Muscle of back (tissue), 11 donors: ENCODE data around the gene CSNK1D. TPM values are rescaled to one million over a fixed set of nuclear protein-coding genes. Genes with fewer than 3 reads are reported as not detected.

ENCODE experiments used
- DNase-seq, 3 donors: peaks; one replicate each; pipeline versions ENCODE4 v3.0.0 to v3.0.0-alpha.2; 2013
- polyA plus RNA-seq, 10 donors: library from polyadenylated mRNA; unstranded; fragments of 120-200 nt; gene quantifications; one replicate each; pipeline ENCODE4 v1.2.1, GENCODE V29; 2013; ENCODE audit not compliant: insufficient read length in 10 of 10

CSNK1D gene
- polyA plus RNA-seq, 10 donors, result 60.6 to 74.0 (median 65.9) TPM

GRCh38 chr17:82229698-82230608 lies 43.5 kb downstream of the CSNK1D start:
- DNase-seq, result peak in 1 of 3 donors; percentile 65

DNA sequence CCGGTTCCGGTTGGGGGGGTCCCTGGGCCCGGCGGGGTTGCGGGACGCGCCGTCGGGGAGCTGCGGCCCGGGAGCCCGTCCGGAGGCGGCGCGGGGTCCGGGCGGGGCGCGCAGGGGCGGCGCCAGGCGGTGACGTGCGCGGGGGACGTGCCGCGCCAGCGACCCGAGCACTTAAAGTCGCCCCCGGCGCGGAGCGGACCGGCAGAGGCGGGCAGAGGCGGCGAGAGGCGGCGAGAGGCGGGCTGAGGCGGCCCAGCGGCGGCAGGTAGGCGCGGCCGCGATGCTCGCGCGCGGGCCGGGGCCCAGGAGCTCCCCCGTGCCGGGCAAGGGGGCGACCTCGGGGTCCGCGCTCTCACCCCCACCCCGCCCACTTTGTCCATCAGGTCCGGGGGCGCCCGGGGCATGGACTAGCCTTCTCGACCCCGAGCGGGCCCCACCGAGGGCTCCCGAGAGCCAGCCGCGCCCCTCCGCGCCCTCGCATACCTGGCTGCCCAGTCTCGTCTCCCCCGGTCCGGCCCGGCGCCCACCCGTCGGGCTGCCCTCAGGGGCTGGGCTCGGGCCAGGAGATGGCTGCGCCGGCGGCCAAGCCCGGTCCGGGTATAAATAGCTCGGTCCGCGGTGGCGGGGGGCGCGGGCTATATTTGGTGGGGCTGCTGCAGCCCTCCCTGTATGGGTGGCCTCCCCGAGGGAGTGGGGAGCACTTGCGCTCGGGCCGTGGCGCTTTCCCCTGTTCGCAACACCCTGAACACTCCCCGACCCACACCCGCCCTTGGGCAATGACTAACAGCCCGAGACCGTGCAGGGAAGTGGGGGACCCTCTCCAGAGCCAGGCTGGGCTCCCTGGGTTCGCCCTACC lies 44.4 kb downstream of the CSNK1D start, which contains the start of gene SLC16A3:
SLC16A3 (plus strand) TSS at position 201 of the 856 bp plus-strand sequence. CDS start 6,967 bp downstream, outside the sequence.
- peak in 1 of 3 donors; percentile 75 for DNase-seq

DNA sequence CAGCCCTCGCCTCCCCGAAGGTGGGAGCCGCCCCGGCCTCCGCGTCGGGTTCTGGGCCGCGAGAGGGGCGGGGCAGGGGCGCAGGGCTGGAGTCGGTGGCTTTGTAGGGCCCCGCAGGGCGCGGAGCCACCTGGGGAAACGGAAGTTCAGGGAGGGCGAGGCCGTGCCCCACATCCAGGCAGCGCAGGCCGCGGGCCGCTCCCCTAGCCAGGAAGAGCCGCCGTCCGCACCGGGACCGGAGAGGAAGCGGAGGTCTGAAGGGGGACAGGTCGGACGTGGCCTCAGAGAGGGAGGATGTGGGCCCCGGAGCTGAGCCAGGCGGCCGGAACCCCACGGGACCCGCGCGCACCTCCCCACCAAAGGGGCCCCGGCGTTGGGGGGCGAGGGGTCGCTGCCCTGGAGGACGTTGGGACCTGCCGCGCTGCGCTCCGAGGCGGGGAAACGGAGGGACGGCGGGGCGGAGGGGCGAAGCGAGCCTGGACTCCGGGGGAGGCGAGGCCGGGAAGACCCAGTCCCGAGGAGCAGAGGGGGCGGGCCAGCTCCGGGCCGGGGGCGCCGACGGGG lies 45.1 kb downstream of the CSNK1D start:
- peak in 1 of 3 donors; percentile 65 for DNase-seq

DNA sequence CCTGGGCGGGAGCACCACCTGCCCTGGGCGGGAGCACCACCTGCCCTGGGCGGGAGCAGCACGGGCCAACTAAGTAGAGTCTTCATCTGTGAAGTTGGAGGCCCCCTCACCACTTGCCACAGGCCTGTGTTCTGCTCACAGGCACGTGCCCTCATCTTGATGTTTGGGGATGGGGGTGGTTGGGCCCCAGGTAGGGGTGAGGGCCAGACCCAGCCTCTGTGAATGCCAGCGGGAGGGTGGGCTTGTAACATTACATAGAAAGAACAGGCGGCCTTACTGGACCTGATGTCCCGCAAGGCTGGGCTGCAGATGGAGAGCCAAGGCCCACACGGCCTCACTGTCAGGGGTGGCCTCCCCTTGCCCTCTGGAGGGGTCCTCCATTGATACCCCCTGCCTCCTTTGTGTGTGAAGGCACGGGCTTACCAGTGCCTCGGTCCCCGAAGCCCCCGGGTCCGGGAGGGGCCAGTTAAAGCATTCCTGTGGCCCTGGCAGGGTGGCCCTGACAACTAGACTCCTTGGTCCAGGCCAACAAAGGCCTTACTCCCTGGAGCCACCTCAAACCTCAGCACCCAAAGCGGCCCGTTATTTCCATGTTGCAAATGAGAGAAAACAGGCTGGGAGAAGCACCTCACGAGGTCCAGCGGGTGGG lies 45.7 kb downstream of the CSNK1D start:
- DNase-seq, result peak in 1 of 3 donors; percentile 21

GRCh38 chr17:82226809-82227628 lies 46.5 kb downstream of the CSNK1D start:
- DNase-seq, result no peak

GRCh38 chr17:82226146-82226808 lies 47.2 kb downstream of the CSNK1D start:
- DNase-seq, result no peak

- peak in 1 of 3 donors; percentile 19 for DNase-seq
These were observed 48.0 kb downstream of the CSNK1D start for GRCh38 chr17:82225368-82226029.

DNA sequence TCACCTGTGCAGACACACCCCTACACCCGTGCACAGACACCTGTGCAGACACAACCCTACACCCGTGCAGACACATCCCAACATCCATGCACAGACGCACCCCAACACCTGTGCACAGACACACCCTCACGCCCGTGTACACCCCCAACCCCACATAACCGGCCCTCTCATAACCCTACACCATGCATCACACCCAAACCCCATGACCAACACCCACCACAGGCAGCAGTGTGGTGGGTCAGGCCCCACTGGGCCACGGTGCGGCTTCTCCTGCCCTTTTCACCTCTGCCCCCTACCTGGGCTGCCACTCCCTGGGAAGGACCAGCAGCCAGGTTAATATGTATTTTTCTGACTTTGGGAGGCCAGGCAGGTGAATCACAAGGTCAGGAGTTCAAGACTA lies 48.8 kb downstream of the CSNK1D start:
- no peak for DNase-seq

DNA sequence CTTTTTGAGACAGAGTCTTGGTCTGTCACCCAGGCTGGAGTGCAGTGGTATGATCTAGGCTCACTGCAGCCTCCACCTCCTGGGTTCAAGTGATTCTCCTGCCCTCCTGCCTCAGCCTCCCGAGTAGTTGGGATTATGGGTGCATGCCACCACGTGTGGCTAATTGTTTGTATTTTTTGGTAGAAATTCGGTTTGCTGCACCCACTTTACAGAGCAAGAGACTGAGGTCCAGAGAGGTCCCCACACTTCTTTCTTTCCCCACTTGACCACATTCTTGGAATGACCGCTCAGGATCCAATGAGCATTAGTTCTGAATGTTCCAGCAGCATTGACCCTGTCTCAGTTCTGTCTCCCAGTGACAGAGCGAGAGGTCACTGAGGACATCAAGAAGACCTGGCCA lies 50.0 kb downstream of the CSNK1D start:
- DNase-seq, result no peak

DNA sequence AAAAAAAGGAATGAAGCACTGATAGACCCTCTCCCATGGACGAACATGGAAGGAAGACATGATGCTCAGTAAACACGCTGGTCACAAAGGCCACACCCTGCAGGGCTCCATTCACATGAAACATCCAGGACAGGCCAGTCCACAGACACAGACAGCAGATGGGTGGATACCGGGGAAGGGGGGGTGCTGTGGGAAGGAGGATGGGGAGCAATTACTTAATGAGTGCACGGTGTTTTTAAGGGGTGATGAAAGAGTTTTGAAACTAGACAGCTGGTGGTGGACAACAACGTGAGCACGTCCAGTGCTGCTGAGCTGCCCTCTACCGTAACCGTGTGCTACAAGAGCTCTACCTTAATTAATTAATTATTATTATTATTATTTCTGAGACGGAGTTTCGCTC lies 50.7 kb downstream of the CSNK1D start:
- DNase-seq, result no peak

- DNase-seq, result no peak
These were observed 52.1 kb downstream of the CSNK1D start for GRCh38 chr17:82221341-82221902.

DNA sequence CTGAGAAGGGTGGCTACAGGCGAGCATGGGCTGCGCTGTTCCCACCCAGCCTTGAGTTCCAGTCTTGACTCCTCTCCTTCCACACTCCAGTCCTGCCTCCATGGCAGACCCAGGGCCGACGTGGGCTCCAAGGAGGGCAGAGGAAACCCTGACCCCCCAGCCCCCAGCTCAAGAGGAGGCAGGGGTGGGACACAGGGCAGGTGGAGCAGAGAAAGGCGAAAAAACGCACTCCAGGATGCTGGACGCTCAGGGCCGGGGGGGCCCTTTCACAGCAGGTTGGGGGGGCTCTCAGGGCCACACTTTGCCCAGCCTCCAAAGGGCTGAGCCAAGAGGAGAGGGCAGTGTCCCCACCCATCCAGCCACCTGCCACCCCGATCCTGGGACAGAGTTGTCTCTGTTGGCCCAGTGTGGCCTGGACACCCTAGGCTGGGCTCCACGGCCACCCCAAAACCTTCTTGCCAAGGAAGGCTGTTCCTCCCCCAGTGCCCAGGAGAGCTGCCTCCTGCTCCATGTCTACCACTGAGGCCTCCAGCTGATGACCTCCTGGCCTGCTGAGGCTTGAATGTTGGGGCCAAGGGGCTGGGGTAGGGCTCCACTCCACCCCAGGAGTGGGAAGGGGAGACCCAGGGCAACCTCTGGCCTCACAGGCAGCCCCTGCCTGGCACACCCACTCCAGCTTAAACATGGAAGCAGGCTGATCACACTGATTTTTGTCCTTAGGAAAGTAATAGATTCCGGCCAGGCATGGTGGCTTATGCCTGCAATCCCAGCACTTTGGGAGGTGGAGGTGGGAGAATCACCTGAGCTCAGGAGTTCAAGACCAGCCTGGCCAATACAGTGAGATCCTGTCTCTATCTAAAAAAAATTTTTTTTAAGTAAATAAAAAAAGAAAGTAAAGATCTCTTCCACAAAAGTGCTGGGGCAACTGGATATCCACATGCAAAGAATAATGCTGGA lies 53.5 kb downstream of the CSNK1D start:
- no peak for DNase-seq

- DNase-seq, result no peak
These were observed 54.4 kb downstream of the CSNK1D start for GRCh38 chr17:82219083-82219482.

DNA sequence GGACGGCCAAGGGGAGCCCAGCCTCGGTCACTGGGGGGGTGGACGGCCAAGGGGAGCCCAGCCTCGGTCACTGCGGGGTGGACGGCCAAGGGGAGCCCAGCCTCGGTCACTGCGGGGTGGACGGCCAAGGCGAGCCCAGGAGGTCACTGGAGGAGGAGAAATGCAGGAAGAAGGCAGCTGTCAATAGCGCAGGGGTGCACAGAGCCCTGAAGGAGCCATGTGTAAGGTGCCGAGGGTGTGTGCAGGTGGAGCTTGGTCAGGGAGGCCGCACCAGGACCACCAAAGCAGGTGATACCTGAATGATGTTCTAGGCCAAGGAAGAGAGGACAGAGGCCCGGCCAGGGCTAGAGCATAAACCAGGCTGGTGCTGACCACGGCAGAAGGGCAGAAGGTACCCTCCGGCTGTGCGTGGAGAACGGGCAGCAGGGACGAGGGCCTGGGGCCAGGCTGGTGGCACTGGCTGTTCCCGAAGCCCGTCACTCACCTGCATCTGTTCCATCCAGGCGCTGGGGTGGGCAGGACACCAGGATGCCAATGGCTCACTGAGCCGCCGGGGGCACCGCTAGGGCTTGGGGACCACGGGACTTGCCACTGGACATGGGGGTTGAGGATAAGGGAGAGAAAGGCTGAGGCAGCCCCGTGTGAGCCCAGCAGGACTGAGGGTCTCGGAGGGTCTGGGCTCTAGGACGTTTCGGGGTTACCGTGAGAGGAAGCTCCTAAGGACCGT lies 55.0 kb downstream of the CSNK1D start:
- DNase-seq, result no peak

DNA sequence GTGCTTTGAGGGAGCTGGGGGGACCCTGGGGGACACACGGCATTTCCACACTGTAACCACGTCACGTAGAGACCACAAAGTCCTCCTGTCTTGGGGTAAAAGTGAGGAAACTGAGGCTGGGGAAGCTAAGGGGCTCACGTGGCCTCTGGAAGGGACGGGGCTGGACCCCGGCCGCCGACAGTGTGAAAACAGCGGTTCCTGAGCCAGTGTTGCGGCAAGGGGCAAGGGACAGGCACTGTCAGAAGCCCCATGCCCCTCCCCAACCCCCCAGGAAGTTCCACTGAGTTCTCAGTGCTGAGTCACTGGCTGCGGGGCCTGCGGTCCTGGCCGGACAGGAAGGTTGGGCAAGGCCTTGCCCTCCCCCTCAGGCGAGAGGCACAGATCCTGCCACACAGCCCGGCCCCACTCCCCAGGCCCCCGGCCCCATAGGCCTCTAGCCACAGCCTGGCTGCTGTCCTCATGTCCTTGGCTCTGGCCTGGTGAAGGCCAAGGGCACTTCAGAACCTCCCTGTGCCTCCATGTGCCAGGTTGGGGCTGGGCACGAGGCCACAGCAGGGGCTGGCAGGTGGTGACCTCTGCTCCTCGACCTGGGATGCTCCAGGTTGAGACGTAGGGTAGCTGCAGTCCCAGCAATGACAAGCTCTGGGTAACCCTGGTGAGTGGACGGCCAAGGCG lies 55.8 kb downstream of the CSNK1D start:
- DNase-seq, result no peak

- DNase-seq, result no peak
These were observed 56.4 kb downstream of the CSNK1D start for GRCh38 chr17:82217120-82217529.
